ENCODE measurements around the gene ESRRG.

ESRRG gene

DNA sequence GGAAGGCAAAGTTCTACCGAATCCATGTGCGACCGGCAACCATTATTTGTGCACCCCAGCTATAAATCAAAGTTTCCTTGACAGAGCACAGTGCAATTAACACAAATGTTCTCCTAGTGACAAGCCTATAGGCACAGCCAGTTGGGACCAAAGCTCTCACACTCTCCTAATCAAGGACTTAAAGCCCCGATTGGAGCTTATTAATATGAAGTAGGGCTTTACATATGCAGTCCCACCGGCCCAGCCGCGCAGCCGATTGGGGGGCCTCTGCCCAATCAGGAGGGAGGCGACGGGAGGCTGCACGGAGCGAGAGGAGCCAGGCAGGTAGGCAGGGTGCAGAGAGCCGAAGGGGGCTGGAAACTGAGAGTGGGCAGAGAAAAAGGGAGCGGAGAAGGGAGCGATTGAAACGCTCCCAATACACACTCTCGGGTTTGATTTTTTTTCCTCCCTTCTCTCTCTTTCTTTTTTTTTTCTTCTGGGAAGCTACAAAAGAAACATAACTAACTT is at the start of gene ESRRG:
Gene ESRRG, minus strand, starts transcription at position 156 of the 507 bp plus-strand sequence. Its CDS starts 130 bp downstream, at position 26.
- H3K4me3 ChIP-seq, result peak within 1 kb of the TSS in 3 of 7 experiments; percentile 2 to 26 (median 7)
- no peak within 1 kb of the TSS for H3K27ac ChIP-seq

DNA sequence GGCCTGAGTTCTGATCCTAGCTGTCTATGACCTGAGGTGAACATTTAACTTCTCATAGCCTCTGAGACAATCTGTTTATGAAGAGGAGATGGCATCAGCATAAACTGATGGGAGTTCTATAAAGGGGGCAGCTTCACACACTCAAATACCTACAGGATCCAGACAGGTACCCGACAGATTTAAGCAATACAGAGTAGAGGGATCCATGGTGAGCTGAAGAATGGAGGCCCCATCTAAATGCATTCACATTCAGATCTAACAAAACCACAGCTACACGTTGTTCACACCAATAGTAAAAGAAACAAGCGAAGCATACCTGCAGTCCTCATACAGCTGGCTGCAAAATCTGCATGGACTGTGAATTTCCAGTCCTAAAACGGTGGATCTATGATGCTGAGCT is 48.7 kb upstream of the ESRRG start:
- H3K4me3 ChIP-seq, result no peak overlapping the region

DNA sequence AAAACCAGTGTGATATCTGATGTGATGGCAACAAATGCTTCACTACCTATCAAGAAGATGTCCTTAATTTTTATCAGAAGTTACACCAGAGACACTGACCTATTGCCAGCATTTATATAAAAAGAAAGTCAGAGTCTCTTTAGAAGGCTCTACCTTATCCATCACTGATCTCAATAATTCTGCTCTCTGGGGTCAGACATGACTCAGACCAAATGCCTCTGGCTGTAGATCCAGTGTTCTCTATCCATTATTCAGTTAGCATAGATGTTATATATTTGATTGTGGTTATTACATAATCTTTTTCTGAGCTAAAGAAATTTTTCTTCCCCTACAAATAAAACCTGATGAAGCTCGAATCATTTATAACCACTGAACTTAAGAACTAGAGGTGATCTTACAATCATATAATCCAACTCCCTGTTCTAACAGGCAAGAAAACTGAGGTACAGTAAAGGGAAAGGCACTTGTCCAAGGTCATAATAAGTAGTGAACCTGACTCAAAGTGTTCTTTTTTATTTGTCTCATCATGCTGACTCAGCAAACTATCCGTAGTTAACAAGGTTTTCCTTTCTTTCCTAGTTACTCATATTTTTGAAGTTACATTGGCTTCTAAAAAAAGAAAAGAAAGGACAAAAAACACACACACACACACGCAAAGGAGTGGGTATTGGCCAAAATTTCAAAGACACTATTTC is 43.6 kb upstream of the ESRRG start:
- Histone ChIP-seq H3K27ac (no peak overlapping the region), H3K4me3 (no peak overlapping the region)

More for the DNA sequence above, 48.7 kb upstream of the ESRRG start:
- H3K27ac ChIP-seq, result no peak overlapping the region

DNA sequence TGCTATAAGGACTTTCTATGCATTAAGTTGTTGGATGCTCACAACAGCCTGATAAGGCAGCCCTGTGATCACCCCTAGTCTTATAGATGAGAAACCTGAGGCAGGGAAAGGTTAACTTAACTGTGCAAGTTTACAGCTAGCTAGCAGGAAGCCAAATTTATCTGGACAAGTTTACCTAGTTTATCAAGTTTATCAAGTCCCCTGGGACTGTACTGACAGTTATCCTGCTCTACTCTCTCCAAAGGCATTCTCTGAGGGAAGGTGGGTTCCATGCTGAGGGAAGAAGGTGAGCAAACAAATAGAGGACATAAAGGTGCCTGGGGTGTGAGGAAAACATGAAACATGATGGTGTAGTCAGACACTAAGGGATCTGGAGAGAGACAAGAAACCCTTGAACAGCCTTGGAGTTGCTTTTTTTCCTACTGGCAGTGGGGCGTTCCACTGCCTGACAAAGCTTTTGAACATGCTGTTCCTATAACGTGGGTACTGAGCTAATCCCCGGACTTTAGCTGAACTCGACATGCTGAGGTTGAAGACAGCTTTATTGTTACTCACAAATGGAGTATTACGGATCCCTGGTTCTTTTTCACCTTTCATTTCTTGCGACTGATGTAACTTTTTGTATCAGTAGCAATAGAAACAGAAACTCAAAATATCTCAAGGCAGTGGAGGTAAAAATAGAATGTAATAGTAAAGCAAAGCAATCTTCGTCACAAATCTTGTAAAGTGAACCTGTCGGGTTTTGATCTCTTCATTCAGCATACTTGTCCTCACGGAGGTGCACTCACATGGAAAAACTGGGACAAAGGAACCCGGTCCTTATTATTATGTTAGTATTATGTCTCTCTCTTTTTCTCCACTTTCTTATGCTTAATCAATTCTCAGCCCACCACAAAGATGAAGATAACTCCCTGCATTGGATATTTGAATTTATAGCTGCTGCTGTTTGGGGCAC is 42.4 kb upstream of the ESRRG start:
- Histone ChIP-seq H3K4me3 (no peak overlapping the region), H3K27ac (no peak overlapping the region)

DNA sequence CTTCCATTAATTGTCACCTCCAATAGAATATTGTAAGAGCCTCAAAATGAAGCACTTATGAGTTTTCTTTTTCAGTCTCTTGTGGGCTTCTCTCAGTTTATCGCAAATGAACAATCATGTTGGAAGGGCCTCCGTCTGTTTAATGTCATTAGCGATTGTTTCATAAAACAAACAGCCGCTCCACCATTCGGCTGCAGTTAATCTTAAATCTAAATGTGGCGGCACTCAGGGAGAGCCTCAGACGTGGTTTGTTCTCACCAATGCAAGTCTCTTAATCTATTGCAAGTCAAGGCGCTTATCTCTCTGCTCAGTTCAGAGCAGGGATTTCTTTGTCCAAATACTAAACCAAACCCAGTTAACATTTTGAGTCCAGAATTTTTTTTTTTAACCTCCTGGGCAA is 34.9 kb upstream of the ESRRG start:
- Histone ChIP-seq H3K4me3 (no peak overlapping the region), H3K27ac (no peak overlapping the region)

DNA sequence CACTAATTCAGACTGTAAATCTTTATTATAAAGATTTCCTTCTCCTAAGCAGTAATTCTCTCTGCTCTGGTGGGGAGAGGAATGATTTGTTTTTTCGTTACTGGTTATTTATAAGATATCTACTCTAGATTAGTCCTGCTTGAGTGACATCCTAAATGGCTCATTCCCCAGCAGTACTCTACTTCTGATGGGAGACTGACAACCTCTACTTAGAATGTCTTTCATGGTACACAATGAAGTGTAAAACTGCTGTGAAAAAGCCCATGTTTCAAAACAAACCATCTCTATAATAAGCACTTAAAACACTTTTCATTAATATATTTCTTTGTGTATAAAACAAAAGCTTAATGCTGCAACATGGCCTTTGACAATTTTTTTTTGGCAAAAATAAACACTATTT is 33.9 kb upstream of the ESRRG start:
- Histone ChIP-seq H3K4me3 (no peak overlapping the region), H3K27ac (no peak overlapping the region)

DNA sequence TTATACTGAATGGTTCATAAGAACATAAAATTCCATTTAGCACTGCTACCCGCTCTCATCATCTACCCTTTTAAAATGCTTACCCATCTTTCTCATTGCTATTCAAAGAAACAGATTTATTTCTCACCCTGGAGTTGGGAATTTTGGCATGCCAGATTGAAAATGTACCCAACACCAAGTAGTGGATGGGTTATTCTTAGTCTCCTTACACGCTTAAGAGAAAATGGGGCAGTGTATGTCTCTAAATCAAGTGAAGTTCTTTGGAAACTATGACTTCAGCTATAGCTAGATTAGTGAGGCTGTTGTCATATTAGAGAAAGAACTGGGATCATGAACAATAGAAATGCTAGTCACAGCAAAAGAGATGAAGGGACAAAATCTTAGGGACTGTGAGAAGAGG is 27.7 kb upstream of the ESRRG start:
- no peak overlapping the region for H3K27ac ChIP-seq
- no peak overlapping the region for H3K4me3 ChIP-seq

DNA sequence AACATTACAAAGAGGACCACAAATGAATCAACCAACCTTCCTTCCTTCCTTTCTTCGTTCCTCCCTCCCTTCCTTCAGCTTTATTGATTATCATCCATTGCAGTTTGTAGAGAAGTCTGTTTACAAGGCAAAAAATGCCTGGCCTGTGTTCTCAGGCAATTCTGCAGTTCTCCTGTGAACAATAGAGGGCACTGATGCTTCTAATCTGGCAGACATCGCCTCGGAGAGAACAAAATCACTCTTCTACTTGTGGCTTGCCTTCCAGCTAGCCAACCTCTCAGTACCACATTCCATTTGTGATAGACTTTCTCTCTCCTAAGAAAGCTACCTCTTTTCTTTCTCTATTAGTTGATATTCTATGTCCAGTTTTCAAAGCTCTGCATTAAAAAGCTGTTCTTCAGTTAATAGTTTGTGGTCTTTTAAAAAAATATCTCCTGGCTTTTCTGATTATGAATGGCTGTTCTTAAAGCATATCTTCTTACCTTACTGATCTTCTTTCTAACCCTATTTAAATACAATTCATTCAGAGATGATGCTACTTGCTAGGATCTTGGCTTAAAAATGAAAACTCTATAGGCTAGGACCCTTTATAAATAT is 26.9 kb upstream of the ESRRG start:
- H3K4me3 ChIP-seq, result no peak overlapping the region
- no peak overlapping the region for H3K27ac ChIP-seq

DNA sequence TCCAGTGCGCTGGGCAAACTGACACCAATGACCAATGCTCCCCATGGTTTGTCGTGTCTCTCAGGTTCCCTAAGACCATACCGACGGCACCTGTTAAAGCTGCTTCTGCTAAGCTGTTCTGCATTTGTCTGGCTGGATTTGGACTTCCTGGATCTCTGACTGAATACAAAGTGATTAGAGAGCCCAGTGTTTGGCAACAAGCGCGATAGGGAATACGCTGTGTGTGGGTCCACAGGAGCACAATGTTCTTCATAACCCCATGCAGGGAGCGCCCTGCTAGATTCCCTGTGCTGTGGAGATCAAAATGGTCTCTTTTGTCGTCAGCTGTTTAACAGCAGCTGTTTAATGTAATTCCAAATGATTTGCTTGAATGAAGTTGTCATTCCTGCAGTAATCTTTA is 26.0 kb upstream of the ESRRG start:
- Histone ChIP-seq H3K27ac (no peak overlapping the region), H3K4me3 (no peak overlapping the region)

DNA sequence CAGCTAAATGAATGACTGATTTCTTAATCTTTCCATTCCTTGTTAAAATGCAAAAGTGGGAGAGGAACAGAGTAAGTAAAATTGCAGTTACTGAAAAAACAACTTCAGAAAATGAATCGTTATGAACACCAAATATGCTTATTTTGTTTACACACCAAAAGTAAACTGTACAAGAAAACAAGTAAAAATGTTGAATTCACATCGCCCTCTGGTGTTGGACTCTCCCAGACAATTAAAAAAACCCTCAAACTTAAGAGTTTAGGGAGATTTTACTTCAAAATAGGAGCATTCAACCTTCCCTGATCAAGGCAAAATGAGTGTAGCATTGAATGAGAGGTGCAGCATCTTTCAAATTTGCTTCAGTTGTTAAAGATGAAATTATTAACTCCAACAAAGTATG is 19.4 kb upstream of the ESRRG start:
- H3K4me3 ChIP-seq, result no peak overlapping the region
- H3K27ac ChIP-seq, result no peak overlapping the region

DNA sequence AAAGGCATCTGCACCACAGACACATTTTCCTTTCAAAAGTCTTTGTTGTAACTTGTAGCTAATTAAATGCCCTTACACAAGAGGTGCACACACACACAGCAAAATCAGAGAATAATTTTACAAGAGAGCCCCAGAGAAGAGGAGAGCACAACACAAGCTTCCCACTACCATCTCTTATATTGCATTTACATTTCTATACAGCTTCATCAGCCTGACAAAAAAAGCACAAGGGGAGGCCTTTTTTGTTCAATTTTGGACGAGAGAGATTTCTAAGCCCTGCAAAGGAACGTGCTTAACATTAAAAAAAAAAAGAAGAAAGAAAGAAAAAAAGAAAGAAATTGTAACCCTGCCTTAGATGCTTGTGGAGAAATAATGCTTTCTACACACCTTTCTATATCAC is 17.1 kb upstream of the ESRRG start:
- Histone ChIP-seq H3K4me3 (no peak overlapping the region), H3K27ac (no peak overlapping the region)

DNA sequence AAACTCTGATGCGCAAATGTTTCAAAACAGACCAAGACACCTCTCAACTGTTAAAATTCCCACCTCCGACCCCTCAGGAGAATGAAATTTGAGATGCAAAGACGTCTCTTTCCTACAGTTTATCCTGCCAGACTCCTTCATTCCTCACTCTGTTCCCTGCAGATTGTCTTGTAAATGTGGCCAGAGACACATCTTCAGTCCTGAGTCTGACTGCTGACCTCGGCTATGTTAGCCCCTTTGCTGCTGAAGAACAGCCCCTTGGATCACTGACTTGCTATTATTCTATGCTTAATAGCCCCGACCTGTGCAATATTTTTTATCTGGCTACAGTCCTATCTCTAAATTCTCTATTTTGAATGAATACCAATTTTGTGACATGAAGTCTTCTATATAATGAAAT is 16.6 kb upstream of the ESRRG start:
- no peak overlapping the region for H3K4me3 ChIP-seq

DNA sequence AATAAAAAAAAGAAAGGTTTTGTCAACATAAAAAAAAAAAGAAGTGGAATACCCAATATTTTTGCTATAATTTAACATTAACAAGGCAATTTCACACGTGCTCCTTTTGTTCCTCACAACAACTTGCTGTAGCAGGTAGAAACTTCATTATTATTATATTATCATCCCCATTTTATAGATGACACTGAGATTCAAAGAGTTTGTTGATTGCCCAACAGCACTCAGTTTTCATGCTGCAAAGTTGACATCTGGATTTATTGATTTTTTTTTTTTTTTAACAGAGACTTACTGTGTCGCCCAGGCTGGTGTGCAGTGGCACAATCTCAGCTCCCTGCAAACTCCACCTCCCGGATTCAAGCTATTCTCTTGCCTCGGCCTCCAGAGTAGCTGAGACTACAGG is 8.9 kb upstream of the ESRRG start:
- Histone ChIP-seq H3K27ac (no peak overlapping the region), H3K4me3 (no peak overlapping the region)

More for the DNA sequence above, 16.6 kb upstream of the ESRRG start:
- H3K27ac ChIP-seq, result no peak overlapping the region

DNA sequence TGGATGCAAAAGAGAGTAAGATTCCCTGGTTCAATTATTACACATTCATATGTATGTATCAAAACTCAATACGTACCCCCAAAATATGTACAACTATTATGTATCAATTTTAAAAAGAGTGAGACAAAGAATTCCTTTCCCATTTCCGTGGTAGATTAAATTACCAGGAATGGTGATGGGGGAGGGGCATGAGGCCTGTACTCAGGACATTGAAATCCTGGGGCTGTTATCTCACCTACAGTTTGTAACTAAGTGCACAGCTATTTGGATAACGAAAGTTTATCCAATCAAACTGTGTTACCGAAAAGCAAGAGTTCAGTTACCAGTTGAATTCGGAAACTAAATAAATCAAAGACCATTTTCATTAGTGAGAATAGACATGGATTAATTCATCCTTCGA is 8.3 kb upstream of the ESRRG start:
- Histone ChIP-seq H3K27ac (no peak overlapping the region), H3K4me3 (no peak overlapping the region)

DNA sequence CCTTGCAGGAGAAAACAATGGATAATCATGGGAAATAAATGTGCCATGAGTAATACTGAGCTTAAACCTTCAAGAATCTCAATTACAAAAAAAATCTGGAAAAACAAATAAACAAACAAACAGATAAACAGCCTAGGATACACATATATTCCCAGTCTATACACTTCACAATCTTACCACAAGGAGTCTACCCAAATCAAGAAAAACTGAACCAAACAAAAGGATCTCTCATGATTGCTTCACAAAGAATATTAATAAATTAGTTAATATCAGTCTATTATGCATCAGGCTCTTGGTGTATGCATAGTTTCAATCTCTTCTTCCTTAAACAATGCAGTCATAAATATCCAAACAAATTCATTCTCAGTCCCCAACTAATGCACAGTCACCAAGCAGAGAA is 3.2 kb upstream of the ESRRG start:
- no peak overlapping the region for H3K4me3 ChIP-seq
- no peak overlapping the region for H3K27ac ChIP-seq

DNA sequence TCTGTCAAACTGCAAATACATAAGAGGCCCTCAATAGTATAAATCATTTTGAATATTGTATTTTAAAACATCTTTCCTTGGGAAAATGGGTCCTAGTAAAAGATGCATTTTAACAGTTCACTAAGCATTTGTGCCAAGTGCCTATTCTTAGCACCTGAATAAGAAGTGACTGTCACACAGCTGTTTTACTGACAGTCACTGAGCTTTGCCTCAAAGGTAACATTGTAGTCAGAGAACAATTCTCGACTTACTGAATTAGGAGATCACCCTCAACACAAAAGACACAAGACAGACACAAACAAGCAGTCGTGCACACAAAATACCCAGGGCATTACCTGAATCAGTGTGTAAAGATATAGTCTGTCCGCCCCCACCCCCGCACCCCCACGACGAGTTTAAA is 408 bp downstream of the ESRRG start:
- H3K27ac ChIP-seq, result no peak overlapping the region

DNA sequence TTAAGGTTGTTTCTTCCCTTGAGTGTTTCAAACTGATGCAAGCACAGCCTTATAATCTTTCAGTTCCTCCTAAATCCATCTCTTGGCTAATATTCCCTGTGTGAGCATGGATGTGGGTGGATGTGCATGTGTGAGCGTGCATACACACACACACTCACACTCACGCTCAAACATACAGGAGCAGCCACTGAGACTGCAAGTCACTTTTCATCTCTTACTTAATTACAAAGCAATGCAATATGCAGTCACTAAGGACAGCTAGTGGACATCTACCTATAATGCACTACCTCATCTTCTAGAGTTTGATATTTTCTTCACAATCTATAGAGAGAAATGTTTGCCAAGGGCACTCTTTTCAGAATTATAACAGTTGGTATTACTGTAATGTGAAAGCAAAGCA is 1.4 kb downstream of the ESRRG start:
- Histone ChIP-seq H3K4me3 (no peak overlapping the region), H3K27ac (no peak overlapping the region)

More for the DNA sequence above, 408 bp downstream of the ESRRG start:
- peak overlapping the region in 1 of 7 experiments; percentile 26 for H3K4me3 ChIP-seq

DNA sequence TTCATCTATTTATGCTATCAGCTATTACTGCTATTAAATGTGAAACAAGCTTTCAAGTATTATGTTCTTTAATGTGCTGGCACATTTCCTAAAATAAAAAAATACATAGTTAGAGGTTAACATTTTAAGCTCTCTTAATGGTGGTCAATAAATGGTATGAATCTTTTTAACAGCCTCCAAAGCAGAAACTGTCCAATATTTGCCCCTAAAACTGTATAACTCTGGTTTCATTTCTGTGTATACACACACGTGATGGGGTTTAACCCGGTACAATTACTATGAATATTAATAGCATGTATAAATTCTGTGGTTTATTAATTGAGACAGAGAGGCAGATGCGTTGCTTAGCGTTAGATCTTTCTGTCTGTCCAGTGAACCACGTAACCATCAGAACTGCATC is 2.2 kb downstream of the ESRRG start:
- Histone ChIP-seq H3K4me3 (no peak overlapping the region), H3K27ac (no peak overlapping the region)

DNA sequence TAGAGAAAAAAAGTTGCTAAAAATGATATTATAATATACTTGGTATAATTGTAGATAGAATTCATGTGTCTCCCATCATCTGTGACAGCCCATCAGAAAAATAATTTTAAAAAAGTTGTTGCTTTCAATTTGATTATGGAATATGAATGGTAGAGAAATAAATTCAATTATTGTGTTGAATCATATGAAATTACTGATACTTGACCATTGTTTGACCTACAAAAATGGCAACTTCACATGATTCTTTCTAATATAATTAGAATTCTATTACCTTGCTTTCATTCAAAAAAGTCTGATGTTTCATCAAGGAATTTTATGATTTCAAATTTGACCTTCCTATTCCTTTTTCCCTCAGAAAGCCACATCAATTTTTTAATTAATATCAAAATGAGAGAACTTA is 11.5 kb downstream of the ESRRG start:
- Histone ChIP-seq H3K4me3 (no peak overlapping the region), H3K27ac (no peak overlapping the region)

DNA sequence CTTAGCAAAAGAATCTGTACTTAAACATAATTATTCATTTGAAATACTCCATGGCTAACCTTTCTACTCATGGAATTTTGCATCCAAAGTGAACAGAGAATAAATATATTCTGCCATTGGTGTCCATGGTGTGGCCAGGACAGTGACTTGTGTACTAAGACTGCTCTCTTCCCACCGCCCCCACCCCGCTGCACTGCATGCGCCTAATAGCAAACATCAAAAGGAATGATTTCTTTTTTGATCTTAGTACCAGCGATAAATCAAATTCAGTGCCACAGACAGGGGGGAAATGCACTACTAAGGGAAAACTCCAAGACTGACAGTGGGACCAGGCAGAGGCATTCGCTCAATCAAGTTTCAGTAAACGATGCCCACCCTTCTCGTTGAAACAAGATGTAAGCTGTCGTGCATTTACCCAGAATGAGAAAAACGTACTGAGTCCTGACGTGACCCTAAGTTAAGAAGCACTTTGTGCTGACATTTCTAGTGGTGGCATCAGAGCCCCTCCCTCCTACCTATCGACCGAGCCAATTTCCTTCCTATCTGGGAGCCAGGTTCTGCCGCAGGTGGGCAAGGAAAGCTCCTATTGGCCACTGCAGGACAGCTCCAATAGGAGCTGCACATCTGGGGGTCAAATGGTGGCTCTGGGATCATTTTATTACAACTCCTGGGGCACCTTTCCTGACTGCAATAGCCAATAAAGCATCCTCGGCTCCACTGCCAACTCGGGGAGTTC is 12.5 kb downstream of the ESRRG start:
- H3K4me3 ChIP-seq, result no peak overlapping the region
- no peak overlapping the region for H3K27ac ChIP-seq

Data from skin epidermis (tissue), 12 donors.